Measurements from ENCODE around the gene MIF4GD. TPM values are rescaled to one million over a fixed set of nuclear protein-coding genes. Genes with fewer than 3 reads are reported as not detected.

Gene MIF4GD
- total and polyA plus RNA-seq, 7 experiments from 2014 or later = 26.9 to 90.0 (median 37.1) TPM

DNA sequence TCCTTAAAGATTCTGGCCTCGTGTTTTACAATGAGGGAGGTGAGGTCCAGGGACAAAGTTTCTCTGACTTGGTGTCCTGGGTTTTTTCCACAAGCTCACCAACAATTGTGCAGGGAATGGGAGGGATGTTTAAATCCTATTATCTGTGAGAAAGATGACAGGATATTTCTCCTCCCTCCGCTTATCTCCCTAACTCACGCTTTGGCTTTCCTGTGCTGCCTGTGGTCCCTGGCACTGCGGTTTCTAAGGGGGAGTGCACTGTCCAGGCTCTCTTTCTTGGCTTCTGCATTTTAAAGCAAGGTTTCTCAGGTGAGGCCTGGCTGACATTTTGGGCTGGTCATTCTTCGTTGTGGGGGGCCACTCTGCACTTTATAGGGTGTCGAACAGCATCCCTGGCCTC is 26.0 kb downstream of the MIF4GD start:
- no peak overlapping the region for H3K27ac Mint-ChIP-seq
- no peak for DNase-seq
- Histone ChIP-seq H3K4me1 (ENCODE audit: control insufficient read depth in 2 of 2, insufficient read depth in 2 of 2, low read length in 2 of 2) (peaks cover 5 to 37% of the 10 kb centered on the region in 2 donors), H3K27me3 (ENCODE audit: control insufficient read depth in 2 of 2, insufficient read depth in 2 of 2, low read length in 2 of 2) (no peaks in the 10 kb centered on the region), H3K9me3 (ENCODE audit: control insufficient read depth in 2 of 3, low read length in 3 of 3) (no peaks in the 10 kb centered on the region), H3K36me3 (ENCODE audit: control insufficient read depth in 2 of 3, insufficient read depth in 3 of 3, low read length in 3 of 3) (peaks cover 17 to 70% (median 28%) of the 10 kb centered on the region in 3 experiments), H3K27ac (ENCODE audit: low read depth, low read length) (peak overlapping the region; percentile 3), H3K4me3 (ENCODE audit: low read length) (no peak overlapping the region)
- peaks cover 11 to 40% (median 17%) of the 10 kb centered on the region in 7 donors for H3K4me1 Mint-ChIP-seq
- peaks cover 3 to 29% (median 9%) of the 10 kb centered on the region in 5 donors for H3K36me3 Mint-ChIP-seq
- ATAC-seq = no peak
- H3K9me3 Mint-ChIP-seq = no peaks in the 10 kb centered on the region
- POLR2A ChIA-PET = interaction anchor here (0.6 to 0.7 kb wide), 2 partner anchors 30 to 61 kb away, joined by 3 read pairs; no protein-coding TSS in a partner anchor
- CTCF ChIA-PET = interaction anchor here (1.6 kb wide), 1 partner anchor 130 kb away, joined by 4 read pairs; no protein-coding TSS in a partner anchor
- H3K27me3 Mint-ChIP-seq = no peaks in the 10 kb centered on the region
- no peak overlapping the region for H3K4me3 Mint-ChIP-seq
- intact Hi-C loops (cut with micrococcal nuclease) = no loop called here

- intact Hi-C loops (cut with micrococcal nuclease) = no loop called here
- CTCF ChIA-PET = interaction anchor here (1.6 kb wide), 1 partner anchor 130 kb away, joined by 4 read pairs; no protein-coding TSS in a partner anchor
- peak overlapping the region in 8 of 9 donors; percentile 31 to 89 (median 66) for H3K27ac Mint-ChIP-seq
- no peak for DNase-seq
- H3K9me3 Mint-ChIP-seq = no peaks in the 10 kb centered on the region
- H3K27ac ChIP-seq (ENCODE audit: low read depth, low read length) = peak overlapping the region; percentile 21
- ATAC-seq = peak; percentile 39
- H3K9me3 ChIP-seq (ENCODE audit: control insufficient read depth in 2 of 3, low read length in 3 of 3) = no peaks in the 10 kb centered on the region
- peaks cover 4 to 33% (median 10%) of the 10 kb centered on the region in 7 donors for H3K4me1 Mint-ChIP-seq
- peaks cover 17 to 77% (median 28%) of the 10 kb centered on the region in 3 experiments for H3K36me3 ChIP-seq (ENCODE audit: control insufficient read depth in 2 of 3, insufficient read depth in 3 of 3, low read length in 3 of 3)
- H3K36me3 Mint-ChIP-seq = peaks cover 3 to 29% (median 9%) of the 10 kb centered on the region in 5 donors
- H3K4me1 ChIP-seq (ENCODE audit: control insufficient read depth in 2 of 2, insufficient read depth in 2 of 2, low read length in 2 of 2) = peaks cover 0 to 30% of the 10 kb centered on the region in 2 donors
- no peaks in the 10 kb centered on the region for H3K27me3 Mint-ChIP-seq
- no peak overlapping the region for H3K4me3 Mint-ChIP-seq
- no peak overlapping the region for H3K4me3 ChIP-seq (ENCODE audit: low read length)
- no peaks in the 10 kb centered on the region for H3K27me3 ChIP-seq (ENCODE audit: control insufficient read depth in 2 of 2, insufficient read depth in 2 of 2, low read length in 2 of 2)
- POLR2A ChIA-PET = interaction anchor here (0.6 to 0.7 kb wide), 2 partner anchors 39 to 61 kb away, joined by 3 read pairs; partner anchors contain the start of gene NUP85
Observed at GRCh38 chr17:75244133-75244866, 26.7 kb downstream of the MIF4GD start.

DNA sequence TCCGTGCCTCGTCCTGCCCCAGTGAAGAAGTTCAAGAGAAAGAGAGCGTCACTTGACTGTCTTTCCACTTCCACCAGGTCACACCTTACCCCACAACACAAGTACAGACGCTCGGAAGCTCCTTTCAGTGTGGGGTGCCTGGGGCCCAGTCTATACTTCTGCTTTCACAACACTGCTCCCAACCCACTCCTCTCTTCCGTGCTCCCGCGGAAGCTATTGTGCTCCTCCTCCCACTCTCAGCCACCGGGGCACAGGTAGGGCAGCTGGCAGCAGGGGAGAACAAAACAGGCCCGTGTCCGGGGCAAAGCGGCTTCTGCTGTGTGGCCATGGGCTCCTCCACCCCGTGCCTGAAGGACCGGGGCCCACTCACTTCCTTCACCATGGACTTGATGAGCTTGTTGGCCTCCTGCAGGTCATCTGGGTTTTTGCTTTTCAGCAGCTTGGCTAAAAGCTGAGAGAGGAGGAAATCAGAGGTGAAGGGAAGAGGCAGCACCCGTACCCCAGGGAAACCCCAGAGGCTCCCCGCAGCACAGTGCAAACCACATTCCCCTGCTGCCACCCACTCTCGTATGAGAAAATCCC is 28.5 kb downstream of the MIF4GD start:
- ChIA-PET POLR2A (interaction anchor here (0.6 to 1.1 kb wide), 2 partner anchors 13 to 128 kb away, joined by 3 to 4 read pairs; no protein-coding TSS in a partner anchor), CTCF (interaction anchor here (1.1 kb wide), 2 partner anchors 12 to 128 kb away, joined by 3 to 4 read pairs; no protein-coding TSS in a partner anchor)
- intact Hi-C loops (cut with micrococcal nuclease) = no loop called here
- H3K4me1 ChIP-seq (ENCODE audit: control insufficient read depth in 2 of 2, insufficient read depth in 2 of 2, low read length in 2 of 2) = peaks cover 0 to 30% of the 10 kb centered on the region in 2 donors
- H3K27me3 Mint-ChIP-seq = no peaks in the 10 kb centered on the region
- DNase-seq (peak in 1 of 9 donors; percentile 48), ATAC-seq (peak; percentile 65)
- no peak overlapping the region for H3K27ac ChIP-seq (ENCODE audit: low read depth, low read length)
- H3K27ac Mint-ChIP-seq = peak overlapping the region in 5 of 9 donors; percentile 38 to 81 (median 65)
- no peaks in the 10 kb centered on the region for H3K9me3 ChIP-seq (ENCODE audit: control insufficient read depth in 2 of 3, low read length in 3 of 3)
- H3K9me3 Mint-ChIP-seq = no peaks in the 10 kb centered on the region
- no peak overlapping the region for H3K4me3 ChIP-seq (ENCODE audit: low read length)
- peaks cover 17 to 94% (median 28%) of the 10 kb centered on the region in 3 experiments for H3K36me3 ChIP-seq (ENCODE audit: control insufficient read depth in 2 of 3, insufficient read depth in 3 of 3, low read length in 3 of 3)
- peak overlapping the region in 1 of 10 donors; percentile 57 for H3K4me3 Mint-ChIP-seq
- peaks cover 8 to 32% (median 12%) of the 10 kb centered on the region in 5 donors for H3K36me3 Mint-ChIP-seq
- H3K27me3 ChIP-seq (ENCODE audit: control insufficient read depth in 2 of 2, insufficient read depth in 2 of 2, low read length in 2 of 2) = no peaks in the 10 kb centered on the region
- peaks cover 8 to 35% (median 15%) of the 10 kb centered on the region in 7 donors for H3K4me1 Mint-ChIP-seq

- Mint-ChIP-seq H3K4me3 (peak overlapping the region in 1 of 10 donors; percentile 12), H3K27ac (peak overlapping the region in 4 of 9 donors; percentile 38 to 81 (median 64)), H3K27me3 (no peaks in the 10 kb centered on the region), H3K9me3 (no peaks in the 10 kb centered on the region), H3K4me1 (peaks cover 8 to 33% (median 15%) of the 10 kb centered on the region in 7 donors), H3K36me3 (peaks cover 8 to 34% (median 12%) of the 10 kb centered on the region in 5 donors)
- intact Hi-C loops (cut with micrococcal nuclease) = no loop called here
- Histone ChIP-seq H3K27me3 (ENCODE audit: control insufficient read depth in 2 of 2, insufficient read depth in 2 of 2, low read length in 2 of 2) (no peaks in the 10 kb centered on the region), H3K9me3 (ENCODE audit: control insufficient read depth in 2 of 3, low read length in 3 of 3) (no peaks in the 10 kb centered on the region), H3K36me3 (ENCODE audit: control insufficient read depth in 2 of 3, insufficient read depth in 3 of 3, low read length in 3 of 3) (peaks cover 19 to 99% (median 28%) of the 10 kb centered on the region in 3 experiments), H3K4me3 (ENCODE audit: low read length) (no peak overlapping the region), H3K4me1 (ENCODE audit: control insufficient read depth in 2 of 2, insufficient read depth in 2 of 2, low read length in 2 of 2) (peaks cover 0 to 30% of the 10 kb centered on the region in 2 donors), H3K27ac (ENCODE audit: low read depth, low read length) (no peak overlapping the region)
- DNase-seq = no peak
- no peak for ATAC-seq
- ChIA-PET CTCF (interaction anchor here (1.1 to 1.5 kb wide), 3 partner anchors 12 to 128 kb away, joined by 3 to 7 read pairs (median 4); partner anchors contain the start of gene MIF4GD), POLR2A (interaction anchor here (1.1 kb wide), 1 partner anchor 127 kb away, joined by 3 read pairs; no protein-coding TSS in a partner anchor)
Observed at GRCh38 chr17:75241996-75242460, 29.0 kb downstream of the MIF4GD start.

- ATAC-seq (no peak), DNase-seq (no peak)
- Histone ChIP-seq H3K27me3 (ENCODE audit: control insufficient read depth in 2 of 2, insufficient read depth in 2 of 2, low read length in 2 of 2) (no peaks in the 10 kb centered on the region), H3K36me3 (ENCODE audit: control insufficient read depth in 2 of 3, insufficient read depth in 3 of 3, low read length in 3 of 3) (peaks cover 25 to 100% (median 30%) of the 10 kb centered on the region in 3 experiments), H3K4me3 (ENCODE audit: low read length) (no peak overlapping the region), H3K9me3 (ENCODE audit: control insufficient read depth in 2 of 3, low read length in 3 of 3) (no peaks in the 10 kb centered on the region), H3K4me1 (ENCODE audit: control insufficient read depth in 2 of 2, insufficient read depth in 2 of 2, low read length in 2 of 2) (peaks cover 0 to 30% of the 10 kb centered on the region in 2 donors), H3K27ac (ENCODE audit: low read depth, low read length) (no peak overlapping the region)
- intact Hi-C loops (cut with micrococcal nuclease) = no loop called here
- CTCF ChIA-PET = interaction anchor here (1.5 to 4.9 kb wide), 3 partner anchors 12 to 127 kb away, joined by 6 to 26 read pairs (median 7); partner anchors contain the start of gene MIF4GD
- Mint-ChIP-seq H3K4me3 (no peak overlapping the region), H3K27ac (peak overlapping the region in 2 of 9 donors; percentile 17 to 42), H3K36me3 (peaks cover 8 to 36% (median 12%) of the 10 kb centered on the region in 5 donors), H3K27me3 (no peaks in the 10 kb centered on the region), H3K9me3 (no peaks in the 10 kb centered on the region), H3K4me1 (peaks cover 8 to 33% (median 15%) of the 10 kb centered on the region in 7 donors)
- POLR2A ChIA-PET = interaction anchor here (1.1 to 1.5 kb wide), 2 partner anchors 20 to 127 kb away, joined by 3 to 6 read pairs; partner anchors contain the start of genes GGA3 and MRPS7
Observed at GRCh38 chr17:75241502-75241901, 29.5 kb downstream of the MIF4GD start.

DNA sequence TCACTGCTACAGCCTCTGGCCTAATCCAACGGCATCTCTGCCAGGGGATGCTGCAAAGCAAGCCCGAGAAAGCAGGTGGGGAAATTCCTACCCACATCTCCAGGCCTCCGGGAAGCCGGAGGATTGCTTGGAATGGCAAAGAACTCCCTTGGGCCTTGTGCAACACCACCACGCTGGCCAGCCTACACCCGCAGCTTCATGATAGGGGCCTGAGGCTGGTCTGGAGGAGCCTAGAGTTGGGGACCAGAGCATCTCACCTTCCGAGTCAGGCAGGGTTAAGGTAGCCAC is 29.9 kb downstream of the MIF4GD start:
- Mint-ChIP-seq H3K4me3 (no peak overlapping the region), H3K9me3 (no peaks in the 10 kb centered on the region), H3K4me1 (peaks cover 7 to 33% (median 15%) of the 10 kb centered on the region in 7 donors), H3K27me3 (no peaks in the 10 kb centered on the region), H3K27ac (peak overlapping the region in 3 of 9 donors; percentile 17 to 21 (median 17)), H3K36me3 (peaks cover 8 to 34% (median 12%) of the 10 kb centered on the region in 5 donors)
- Histone ChIP-seq H3K4me1 (ENCODE audit: control insufficient read depth in 2 of 2, insufficient read depth in 2 of 2, low read length in 2 of 2) (peaks cover 0 to 30% of the 10 kb centered on the region in 2 donors), H3K4me3 (ENCODE audit: low read length) (no peak overlapping the region), H3K27ac (ENCODE audit: low read depth, low read length) (no peak overlapping the region), H3K9me3 (ENCODE audit: control insufficient read depth in 2 of 3, low read length in 3 of 3) (no peaks in the 10 kb centered on the region), H3K36me3 (ENCODE audit: control insufficient read depth in 2 of 3, insufficient read depth in 3 of 3, low read length in 3 of 3) (peaks cover 29 to 98% (median 31%) of the 10 kb centered on the region in 3 experiments), H3K27me3 (ENCODE audit: control insufficient read depth in 2 of 2, insufficient read depth in 2 of 2, low read length in 2 of 2) (no peaks in the 10 kb centered on the region)
- POLR2A ChIA-PET = interaction anchor here (0.7 to 1.5 kb wide), 2 partner anchors 20 to 48 kb away, joined by 3 to 6 read pairs; partner anchors contain the start of genes GGA3, MRPS7 and SLC25A19
- intact Hi-C loops (cut with micrococcal nuclease) = no loop called here
- no peak for ATAC-seq
- DNase-seq = no peak
- CTCF ChIA-PET = interaction anchor here (1.5 to 4.9 kb wide), 4 partner anchors 11 to 127 kb away, joined by 6 to 26 read pairs (median 7); partner anchors contain the start of genes MIF4GD and MRPS7
